Measurements from ENCODE around the gene SCG2.

The SCG2 gene

GRCh38 chr2:223597076-223597475, 5.1 kb downstream of the SCG2 start:
- TF ChIP-seq SIN3A (IDR thresholded peaks at IDR 0.05; ENCODE audit: borderline replicate concordance, insufficient read depth, low read length) (no peak), POLR2AphosphoS5 (IDR thresholded peaks at IDR 0.05; ENCODE audit: low read depth, low read length) (no peak), FOXP2 (optimal IDR thresholded peaks at IDR 0.05; ENCODE audit: borderline replicate concordance, extremely low read depth, extremely low read length, insufficient read depth) (no peak), TAF1 (IDR thresholded peaks at IDR 0.05; ENCODE audit: borderline replicate concordance, insufficient read depth, low read length) (no peak), REST (IDR thresholded peaks at IDR 0.05; ENCODE audit: insufficient read depth in 1 of 2, low read depth in 2 of 2, low read length in 2 of 2) (no peak)

GRCh38 chr2:223596208-223596607, 6.0 kb downstream of the SCG2 start:
- TF ChIP-seq FOXP2 (optimal IDR thresholded peaks at IDR 0.05; ENCODE audit: borderline replicate concordance, extremely low read depth, extremely low read length, insufficient read depth), result no peak
- TF ChIP-seq SIN3A (IDR thresholded peaks at IDR 0.05; ENCODE audit: borderline replicate concordance, insufficient read depth, low read length), result no peak
- TF ChIP-seq TAF1 (IDR thresholded peaks at IDR 0.05; ENCODE audit: borderline replicate concordance, insufficient read depth, low read length), result no peak
- no peak for TF ChIP-seq POLR2AphosphoS5 (IDR thresholded peaks at IDR 0.05; ENCODE audit: low read depth, low read length)
- no peak for TF ChIP-seq REST (IDR thresholded peaks at IDR 0.05; ENCODE audit: insufficient read depth in 1 of 2, low read depth in 2 of 2, low read length in 2 of 2)

- TF ChIP-seq REST (IDR thresholded peaks at IDR 0.05; ENCODE audit: insufficient read depth in 1 of 2, low read depth in 2 of 2, low read length in 2 of 2) (no peak), SIN3A (IDR thresholded peaks at IDR 0.05; ENCODE audit: borderline replicate concordance, insufficient read depth, low read length) (no peak), TAF1 (IDR thresholded peaks at IDR 0.05; ENCODE audit: borderline replicate concordance, insufficient read depth, low read length) (no peak), FOXP2 (optimal IDR thresholded peaks at IDR 0.05; ENCODE audit: borderline replicate concordance, extremely low read depth, extremely low read length, insufficient read depth) (no peak), POLR2AphosphoS5 (IDR thresholded peaks at IDR 0.05; ENCODE audit: low read depth, low read length) (no peak)
These were observed 7.3 kb downstream of the SCG2 start for GRCh38 chr2:223594831-223595230.

- TF ChIP-seq TAF1 (IDR thresholded peaks at IDR 0.05; ENCODE audit: borderline replicate concordance, insufficient read depth, low read length) (no peak), FOXP2 (optimal IDR thresholded peaks at IDR 0.05; ENCODE audit: borderline replicate concordance, extremely low read depth, extremely low read length, insufficient read depth) (no peak), REST (IDR thresholded peaks at IDR 0.05; ENCODE audit: insufficient read depth in 1 of 2, low read depth in 2 of 2, low read length in 2 of 2) (no peak), SIN3A (IDR thresholded peaks at IDR 0.05; ENCODE audit: borderline replicate concordance, insufficient read depth, low read length) (no peak), POLR2AphosphoS5 (IDR thresholded peaks at IDR 0.05; ENCODE audit: low read depth, low read length) (no peak)
These were observed 7.9 kb downstream of the SCG2 start for GRCh38 chr2:223594259-223594658.

GRCh38 chr2:223591596-223591995, 10.6 kb downstream of the SCG2 start:
- TF ChIP-seq FOXP2 (optimal IDR thresholded peaks at IDR 0.05; ENCODE audit: borderline replicate concordance, extremely low read depth, extremely low read length, insufficient read depth) (no peak), REST (IDR thresholded peaks at IDR 0.05; ENCODE audit: insufficient read depth in 1 of 2, low read depth in 2 of 2, low read length in 2 of 2) (no peak), TAF1 (IDR thresholded peaks at IDR 0.05; ENCODE audit: borderline replicate concordance, insufficient read depth, low read length) (no peak), POLR2AphosphoS5 (IDR thresholded peaks at IDR 0.05; ENCODE audit: low read depth, low read length) (no peak)

Data from PFSK-1 (cell line).